T-helper 1 cell (primary cell): Measurements from ENCODE around the gene ANKRD18B.
A peak's percentile ranks its signal among the peaks of the same experiment; 100 is the strongest.
"Not testable (repeated sequence)": the region's sequence is repeated elsewhere in the genome, so short reads cannot be mapped to it uniquely, and the experiment has no call there.

Source experiments
- DNase-seq, 5 donors: peaks; one replicate each; pipeline ENCODE4 v3.0.0-alpha.2; 2012 to 2020

Gene ANKRD18B

DNA sequence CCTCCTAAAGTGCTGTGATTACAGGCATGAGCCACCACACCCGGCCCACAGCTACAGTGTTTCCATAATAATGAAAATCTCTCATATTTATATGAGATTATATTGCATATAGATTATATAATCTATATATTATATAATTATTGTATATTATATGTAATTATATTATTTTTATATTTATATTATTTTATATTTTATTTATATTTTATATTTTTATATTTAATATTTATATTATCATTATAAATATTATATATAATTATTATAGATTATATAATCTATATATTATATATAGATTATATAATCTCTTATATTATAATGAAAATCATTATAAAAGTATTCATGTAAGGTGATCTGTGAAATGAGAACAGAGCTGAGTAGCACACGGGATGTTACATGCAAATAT, 11.5 kb downstream of the ANKRD18B start:
- DNase-seq: no peak

DNA sequence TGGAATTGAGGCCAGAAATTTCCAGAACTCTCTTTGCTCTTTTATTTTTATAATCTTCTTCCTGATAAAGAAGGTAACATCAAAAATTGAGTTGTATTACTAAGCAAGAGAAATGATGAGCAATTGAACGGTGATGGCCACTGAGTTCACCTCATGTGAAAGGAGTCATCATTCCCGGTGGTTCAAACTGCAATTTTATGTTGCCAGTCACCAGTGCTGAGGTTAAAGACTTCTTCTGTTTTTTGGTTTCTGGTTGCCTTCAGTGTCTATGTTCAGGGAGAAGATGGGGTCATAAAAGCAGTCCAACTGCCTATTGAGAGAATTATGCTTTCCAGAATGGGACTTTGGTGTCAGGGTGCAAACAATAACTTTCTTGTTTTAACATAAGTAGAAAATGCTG, 19.4 kb downstream of the ANKRD18B start:
- DNase-seq: not testable (repeated sequence)

DNA sequence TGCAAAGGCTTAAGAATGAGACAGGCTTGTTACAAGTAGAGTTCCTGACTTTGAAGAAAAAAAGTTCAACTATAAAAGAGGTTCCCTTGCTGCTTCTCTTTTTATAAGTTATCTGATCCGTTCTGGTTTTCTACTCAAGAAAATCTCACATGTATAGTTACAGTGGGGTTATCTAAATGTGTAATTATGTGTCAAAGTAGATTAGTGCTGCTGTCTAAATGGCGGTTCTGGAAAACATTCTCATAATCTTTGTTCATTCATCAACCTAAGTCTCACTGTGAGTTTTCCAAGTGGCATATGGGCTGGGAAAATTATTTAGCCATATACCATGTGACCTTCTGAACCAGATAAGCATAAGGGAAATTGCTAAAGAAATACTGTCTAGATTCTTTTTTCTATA, 21.7 kb downstream of the ANKRD18B start:
- DNase-seq: not testable (repeated sequence)

DNA sequence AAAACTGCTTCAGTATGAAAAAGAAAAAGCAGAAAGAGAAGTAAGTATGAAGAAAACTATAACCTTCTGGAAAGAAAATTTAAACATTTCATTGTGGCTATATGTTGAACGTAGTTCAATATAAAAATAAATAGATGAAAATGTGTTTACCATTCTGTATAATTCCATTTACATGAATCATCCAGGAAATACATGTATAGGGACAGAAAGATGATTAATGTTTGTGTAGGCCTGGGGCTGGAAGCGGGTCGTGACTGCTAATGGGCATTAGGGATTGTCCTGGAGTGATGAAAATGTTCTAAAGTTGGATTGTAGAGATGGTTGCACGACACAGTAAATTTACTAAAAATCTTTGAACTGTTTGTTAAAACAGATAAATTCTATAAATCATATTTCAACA, 24.8 kb downstream of the ANKRD18B start:
- not testable (repeated sequence) for DNase-seq

DNA sequence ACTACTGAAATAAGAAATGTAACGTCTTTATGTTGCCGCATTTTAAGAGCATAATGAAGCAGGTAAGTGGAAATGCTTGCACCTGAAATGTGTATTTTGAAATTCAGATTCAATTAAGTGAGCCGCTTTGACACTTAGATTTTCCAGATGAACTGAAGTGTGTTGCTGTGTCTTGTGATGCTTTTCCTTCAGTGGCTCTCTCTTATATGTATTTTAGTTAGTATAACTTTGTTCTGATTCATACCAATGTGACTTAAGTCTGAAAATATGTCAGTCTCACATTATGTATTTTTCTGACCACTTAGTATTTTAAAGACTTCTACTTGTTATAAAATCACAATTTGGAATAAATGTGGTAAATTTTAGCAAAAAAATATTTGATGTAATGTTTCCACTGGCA, 25.4 kb downstream of the ANKRD18B start:
- not testable (repeated sequence) for DNase-seq

DNA sequence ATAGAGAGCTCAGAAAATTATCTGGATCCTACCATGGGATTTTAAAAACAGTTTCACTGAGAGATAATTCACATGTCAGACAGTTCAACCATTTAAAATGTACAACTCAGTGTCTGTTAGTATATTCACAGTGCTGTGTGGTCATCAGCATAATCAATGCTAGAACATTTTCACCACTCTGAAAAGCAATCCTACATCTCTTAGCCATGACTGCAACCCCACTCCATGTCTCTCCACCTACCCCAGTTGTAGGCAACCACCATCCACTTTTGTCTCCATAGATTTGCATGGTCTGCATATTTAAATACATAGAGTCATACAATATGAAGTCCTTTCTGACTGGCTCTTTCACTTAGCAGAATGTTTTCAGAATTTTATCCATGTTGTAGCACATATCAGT, 27.1 kb downstream of the ANKRD18B start:
- DNase-seq: not testable (repeated sequence)

DNA sequence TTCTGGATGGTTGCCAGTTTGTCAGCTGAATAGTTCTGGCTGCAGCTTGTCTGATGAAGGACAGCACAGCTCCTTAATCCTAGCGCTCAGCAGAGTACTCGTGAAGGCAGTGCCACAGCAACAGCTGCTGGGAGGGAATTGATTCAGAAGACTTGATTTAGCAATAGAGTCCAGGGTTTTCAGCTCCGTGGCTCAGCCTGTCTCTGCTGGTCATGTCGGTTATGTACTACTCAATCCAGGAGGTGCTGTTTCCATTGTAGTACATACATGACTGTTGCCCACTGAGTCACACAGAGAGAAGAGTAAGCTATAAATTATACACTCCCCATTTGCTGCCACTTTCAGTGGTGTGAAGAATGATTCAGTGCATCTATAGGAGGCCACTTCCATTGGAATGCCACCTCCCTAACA, 28.3 kb downstream of the ANKRD18B start:
- DNase-seq: peak in 1 of 5 donors; percentile 12

DNA sequence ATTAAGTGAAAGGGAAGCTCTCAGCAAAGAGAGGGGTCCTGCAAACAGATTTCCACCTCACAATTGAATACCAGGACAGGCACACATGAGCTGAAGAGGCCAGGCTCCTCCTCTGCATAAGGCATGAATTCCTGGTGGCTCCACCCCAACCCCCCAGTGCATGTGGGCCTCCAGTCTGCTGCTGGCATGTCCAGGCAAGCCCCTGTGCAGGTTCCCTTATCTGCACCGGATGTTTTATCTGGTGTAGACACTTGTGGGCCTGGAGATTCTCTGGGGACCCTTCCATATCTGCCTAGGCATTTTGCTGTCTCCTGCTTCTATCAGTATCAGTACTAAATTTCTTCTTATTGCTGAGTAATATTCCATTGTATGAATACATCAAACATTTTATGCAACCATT, 36.2 kb downstream of the ANKRD18B start:
- DNase-seq: not testable (repeated sequence)

DNA sequence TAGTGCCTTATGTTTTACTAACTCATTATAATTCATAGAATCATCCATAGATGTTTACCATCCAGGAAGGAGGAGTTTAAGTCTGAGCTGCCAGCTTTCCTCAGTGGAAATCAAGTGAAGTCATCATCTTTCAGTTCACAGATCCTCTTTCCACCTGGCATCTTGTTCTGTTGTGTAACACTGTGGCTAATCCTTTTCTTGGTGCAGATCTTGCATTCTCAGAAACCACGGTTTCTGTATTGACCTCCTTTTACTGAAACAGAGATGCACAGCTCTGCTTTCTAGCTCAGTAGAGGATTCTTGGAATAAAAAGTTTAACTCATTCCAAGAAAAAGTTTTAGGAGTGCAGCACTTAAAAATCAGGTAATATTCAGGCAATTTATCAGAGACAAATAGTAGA, 38.1 kb downstream of the ANKRD18B start:
- DNase-seq: peak in 1 of 5 donors; percentile 41

DNA sequence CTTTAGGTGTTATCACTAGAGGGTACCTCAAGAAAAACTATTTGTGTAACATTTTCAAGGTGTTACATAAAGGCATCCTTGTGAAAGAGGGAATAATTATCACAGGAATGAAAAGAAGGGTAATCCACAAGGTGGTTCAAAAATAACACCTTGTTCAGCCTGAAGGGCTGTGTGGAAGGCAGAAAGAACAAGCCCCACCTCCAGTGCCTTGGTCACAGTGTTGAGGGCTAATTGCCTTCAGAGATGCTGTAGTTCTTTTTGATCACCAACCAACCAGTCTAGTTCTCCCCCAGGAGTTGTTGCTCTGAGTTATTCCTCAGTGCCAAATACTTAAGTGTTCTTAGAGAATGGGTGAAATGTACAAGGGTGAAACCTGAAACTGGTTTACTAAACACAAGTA, 43.7 kb downstream of the ANKRD18B start:
- not testable (repeated sequence) for DNase-seq

DNA sequence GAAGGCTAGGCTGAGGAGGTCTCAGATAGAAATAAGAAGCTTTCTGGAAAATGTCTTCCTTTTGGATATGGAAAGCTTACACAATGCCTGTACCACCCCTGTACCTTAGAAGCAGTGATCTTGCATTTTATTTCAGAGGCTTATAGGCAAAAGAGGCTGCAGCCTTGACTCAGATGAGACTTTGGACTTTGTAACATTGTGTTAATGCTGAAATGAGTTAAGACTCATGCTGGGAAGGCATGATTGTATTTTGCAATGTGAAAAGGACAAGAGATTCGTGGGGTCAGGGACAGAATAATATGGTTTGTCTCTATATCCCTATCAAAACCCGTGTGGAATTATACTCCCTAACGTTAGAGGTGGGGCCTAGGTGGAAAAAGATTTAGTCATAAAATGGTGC, 53.7 kb downstream of the ANKRD18B start:
- DNase-seq: not testable (repeated sequence)

DNA sequence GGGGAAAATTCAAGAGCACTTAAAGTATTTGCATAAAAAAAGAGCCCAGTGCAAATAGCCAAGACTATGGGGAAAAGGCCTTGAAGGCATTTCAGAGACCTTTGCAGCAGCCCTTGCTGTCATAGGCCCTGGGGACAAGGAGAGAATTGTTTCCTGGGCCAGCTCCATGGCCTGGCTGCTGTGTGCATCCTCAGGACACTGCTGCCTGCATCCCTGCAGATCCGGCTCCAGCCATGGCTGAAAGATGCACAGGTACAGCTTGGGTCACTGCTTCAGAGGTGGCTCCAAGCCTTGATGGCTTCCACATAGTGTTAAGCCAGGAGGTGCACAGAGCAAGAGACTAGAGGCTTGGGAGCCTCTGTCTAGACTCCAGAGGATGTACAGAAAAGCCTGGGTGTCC, 55.9 kb downstream of the ANKRD18B start:
- not testable (repeated sequence) for DNase-seq

DNA sequence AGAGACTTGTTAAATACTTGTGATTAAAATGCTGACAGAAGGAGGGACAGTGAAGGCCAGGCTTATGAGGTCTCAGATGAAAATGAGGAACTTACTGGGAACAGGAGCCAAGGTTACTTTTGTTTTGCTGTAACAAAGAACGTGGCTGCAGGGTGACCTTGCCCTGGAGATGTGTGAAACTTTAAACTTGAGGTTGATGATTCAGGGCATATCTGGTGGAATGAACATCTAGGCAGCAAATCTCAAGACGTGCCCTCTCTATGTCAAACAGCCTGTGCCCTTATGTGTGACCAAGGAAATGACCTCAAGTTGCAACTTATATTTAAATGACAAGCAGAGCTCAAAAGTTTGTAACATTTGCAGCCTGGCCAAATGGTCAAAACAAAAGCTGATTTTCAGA, 58.6 kb downstream of the ANKRD18B start:
- DNase-seq: not testable (repeated sequence)

DNA sequence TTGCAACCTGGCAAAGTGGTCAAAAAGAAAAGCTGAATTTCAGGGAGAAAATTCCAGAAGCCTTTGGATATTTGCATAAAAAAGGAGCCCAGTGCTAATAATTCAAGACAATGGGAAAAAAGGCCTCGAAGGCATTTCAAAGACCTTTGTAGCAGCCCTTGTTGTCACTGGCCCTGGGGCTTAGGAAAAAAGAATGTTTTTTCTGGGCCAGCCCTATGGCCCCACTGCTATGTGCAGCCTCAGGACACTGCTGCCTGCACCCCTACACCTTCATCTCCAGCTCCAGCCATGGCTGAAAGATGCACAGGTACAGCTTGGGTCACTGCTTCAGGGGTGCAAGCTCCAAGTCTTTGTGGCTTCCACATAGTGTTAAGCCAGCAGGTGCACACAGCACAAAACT, 62.1 kb downstream of the ANKRD18B start:
- DNase-seq: not testable (repeated sequence)

DNA sequence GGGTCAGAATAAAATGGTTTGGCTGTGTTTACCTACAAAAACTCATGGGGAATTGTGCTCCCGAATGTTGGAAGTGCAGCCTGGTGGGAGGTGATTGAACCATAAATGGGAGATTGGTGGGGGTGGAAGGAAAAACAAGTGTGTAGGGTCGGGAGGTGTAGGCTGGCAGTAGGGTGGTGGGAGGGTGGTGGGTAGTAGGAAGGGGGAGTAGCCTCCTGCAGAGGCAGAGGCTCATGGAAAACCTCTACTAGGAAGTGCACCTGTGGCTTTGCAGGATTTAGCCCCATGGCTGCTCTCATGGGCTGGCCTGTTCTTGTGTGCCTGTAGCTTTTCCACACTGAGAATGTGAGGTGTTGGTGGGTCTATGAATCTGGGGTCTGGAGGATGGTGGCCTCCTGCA, 63.7 kb downstream of the ANKRD18B start:
- not testable (repeated sequence) for DNase-seq

DNA sequence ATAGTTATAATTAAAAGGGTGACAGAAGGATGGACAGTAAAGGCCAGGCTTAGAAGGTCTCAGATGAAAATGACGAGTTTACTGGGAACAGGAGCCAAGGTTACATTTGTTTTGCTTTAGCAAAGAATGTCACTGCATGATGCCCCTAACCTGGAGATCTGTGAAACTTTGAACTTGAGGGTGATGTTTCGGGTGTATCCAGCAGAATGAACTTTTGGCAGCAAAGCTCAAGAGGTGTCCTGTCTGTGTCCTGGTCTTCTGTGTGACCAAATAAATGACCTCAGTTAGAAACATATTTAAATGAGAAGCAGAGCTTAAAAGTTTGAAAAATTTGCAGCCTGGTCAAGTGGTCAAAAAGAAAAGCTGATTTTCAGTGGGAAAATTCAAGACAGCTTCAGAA, 64.8 kb downstream of the ANKRD18B start:
- DNase-seq: not testable (repeated sequence)

DNA sequence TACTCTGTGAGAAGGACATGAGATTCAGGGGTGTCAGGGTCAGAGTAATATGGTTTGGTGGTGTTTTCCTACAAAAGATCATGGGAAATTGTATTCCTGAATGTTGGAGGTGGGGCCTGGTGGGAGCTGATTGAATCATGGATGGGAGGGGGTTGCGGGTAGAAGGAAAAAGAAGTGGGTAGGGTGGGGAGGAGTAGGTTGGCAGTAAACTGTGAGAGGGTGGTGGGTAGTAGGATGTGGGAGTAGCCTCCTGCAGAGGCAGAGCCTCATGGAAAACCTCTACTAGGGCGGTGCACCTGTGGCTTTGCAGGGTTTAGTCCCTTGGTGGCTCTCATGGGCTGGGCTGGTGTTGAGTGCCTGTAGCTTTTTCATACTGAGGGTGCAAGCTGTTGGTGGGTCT, 66.8 kb downstream of the ANKRD18B start:
- not testable (repeated sequence) for DNase-seq

DNA sequence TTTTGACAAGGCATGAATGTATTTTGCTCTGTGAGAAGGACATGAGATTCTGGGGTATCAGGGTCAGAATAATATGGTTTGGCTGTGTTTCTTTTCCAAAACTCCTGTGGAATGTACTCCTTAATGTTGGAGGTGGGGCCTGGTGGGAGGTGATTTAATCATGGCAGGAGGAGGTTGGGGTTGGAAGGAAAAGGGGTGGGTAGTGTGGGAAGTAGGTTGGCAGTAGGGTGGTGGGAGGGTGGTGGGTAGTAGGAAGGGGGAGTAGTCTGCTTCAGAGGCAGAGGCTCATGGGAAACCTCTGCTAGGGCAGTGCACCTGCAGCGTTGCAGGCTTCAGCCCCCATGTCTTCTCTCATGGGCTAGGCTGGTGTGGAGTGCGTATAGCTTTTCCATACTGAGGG, 72.9 kb downstream of the ANKRD18B start:
- DNase-seq: not testable (repeated sequence)

DNA sequence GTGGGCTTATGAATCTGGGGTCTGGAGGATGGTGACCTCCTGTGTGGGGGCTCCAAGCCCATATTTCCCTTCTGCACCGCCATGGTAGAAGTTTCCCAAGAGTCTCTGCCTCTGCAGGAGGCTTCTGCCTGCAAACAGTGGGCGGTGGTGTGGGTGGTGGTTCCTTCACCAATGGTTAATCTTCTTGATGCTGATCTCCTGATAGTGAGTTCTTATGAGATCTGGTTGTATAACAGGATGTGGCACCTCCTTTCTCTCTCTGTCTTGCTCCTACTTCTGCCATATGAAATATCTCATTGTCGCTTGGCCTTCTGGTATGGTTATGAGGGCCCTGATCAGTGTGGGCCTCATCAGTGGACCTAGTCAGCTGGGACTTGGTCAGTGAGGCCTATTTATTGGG, 73.3 kb downstream of the ANKRD18B start:
- DNase-seq: not testable (repeated sequence)

DNA sequence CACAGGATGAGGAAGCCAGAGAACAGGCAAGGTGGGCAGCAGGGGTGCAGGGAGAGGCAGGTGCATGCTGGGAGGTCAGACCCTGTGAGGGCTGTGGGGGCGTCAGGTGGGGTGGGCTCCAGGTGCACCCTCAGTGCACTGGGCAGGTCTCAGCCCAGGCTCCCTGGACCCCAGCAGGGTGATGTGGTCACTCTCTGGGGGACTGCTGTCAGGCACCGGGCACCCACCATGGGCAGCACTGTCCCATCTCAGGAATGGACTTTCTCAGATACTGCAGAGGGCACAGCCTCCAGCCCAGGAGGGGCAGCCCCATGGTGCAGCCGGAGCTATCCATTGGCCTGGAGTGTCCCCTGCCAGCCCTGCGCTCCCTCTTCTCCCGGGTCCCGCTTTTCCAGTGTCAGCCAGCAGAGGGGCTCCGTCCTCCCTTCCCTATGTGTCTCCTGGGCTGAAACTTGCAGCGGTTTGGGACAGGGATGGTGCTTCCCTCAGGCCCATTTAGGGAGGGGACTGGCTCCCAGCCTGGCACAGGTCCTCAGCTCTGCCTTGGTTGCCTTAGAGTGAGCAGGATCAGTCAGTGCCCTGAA, 74.8 kb downstream of the ANKRD18B start:
- not testable (repeated sequence) for DNase-seq

DNA sequence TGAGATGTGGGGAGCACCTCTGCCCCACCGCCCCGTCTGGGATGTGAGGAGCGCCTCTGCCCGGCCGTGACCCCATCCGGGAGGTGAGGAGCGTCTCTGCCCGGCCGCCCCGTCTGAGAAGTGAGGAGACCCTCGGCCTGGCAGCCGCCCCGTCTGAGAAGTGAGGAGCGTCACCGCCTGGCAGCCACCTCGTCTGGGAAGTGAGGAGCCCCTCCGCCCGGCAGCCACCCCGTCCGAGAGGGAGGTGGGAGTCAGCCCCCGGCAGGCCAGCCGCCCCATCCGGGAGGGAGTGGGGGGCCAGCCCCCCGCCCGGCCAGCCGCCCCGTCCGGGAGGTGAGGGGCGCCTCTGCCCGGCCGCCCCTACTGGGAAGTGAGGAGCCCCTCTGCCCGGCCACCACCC, 76.9 kb downstream of the ANKRD18B start:
- DNase-seq: not testable (repeated sequence)

DNA sequence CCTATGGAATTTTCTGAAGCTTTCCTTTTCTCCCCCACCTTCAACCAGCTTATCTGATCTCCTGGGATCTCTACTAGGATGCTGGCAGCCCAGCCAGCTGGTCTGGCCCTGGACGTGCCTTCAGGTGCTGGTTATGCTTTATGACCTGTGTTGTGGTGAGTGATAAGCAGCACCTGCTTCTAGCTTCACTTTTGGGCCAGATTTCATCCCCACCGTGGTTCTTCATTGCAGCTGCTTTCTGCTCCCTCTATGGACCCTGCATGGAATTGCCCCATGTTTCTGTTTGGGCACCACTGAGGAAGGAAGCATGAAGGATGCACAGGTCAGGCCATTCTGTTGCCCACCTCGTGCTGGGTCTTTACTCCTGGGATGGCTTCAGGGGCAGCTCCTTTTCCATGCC, 80.2 kb downstream of the ANKRD18B start:
- DNase-seq: not testable (repeated sequence)

DNA sequence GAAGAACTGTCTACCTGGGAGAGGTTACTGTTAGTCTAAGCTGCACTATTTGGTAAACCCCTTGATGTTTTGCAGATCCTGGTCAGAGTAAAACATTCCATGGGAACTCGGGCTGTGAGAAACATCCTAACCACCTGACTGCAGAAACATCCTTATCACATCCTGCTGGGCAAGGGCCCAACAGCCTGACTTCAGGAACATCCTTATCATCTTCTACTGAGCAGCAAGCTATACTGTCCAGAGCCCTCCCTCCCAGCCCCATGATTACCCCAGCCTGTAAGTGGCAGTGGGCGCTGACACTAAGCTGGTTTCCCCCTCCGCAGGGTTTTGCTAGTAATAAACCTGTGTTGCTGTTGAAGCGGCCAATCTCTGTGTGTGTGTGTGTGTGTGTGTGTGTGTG, 80.9 kb downstream of the ANKRD18B start:
- not testable (repeated sequence) for DNase-seq

DNA sequence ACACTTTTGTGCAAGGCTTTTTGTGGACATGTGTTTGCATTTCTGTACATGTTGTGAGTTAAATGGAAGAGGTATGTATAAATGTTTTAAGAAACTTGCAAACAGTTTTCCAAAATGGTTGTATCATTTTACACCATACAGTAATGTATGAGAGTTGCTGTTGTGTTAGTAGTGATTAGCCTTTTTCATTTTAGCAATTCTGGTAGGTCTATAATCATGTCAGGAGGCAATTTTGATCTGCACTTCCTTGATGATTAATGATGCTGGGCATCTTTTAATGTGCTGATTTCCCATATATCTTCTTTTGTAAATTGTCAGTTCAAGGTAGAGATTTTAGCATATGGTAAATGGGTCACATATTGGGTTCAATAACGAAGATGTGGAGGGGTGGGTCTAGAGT, 87.3 kb downstream of the ANKRD18B start:
- no peak for DNase-seq

DNA sequence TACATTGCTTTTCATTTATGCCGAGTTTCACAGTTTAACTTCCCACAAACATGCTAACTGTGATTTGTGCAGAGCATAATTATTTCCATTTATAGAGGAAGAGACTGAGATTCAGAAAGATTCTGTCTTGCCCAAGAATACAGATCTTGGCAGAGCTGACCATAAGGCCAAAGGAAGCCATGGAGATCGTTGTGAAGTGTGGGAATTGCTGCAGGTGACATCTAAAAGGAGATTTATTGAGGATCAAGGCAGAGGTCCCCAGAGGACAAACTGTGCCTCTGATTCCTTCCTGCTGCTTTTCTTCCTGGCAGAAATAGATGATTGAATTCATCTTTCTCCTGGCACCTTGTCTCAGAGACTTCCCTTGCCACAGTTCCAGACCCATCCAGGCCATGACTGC, 88.4 kb downstream of the ANKRD18B start:
- not testable (repeated sequence) for DNase-seq
